Endothelial cell of coronary artery (primary cell): ENCODE results near the gene PCDHGA11. TPM values are rescaled to one million over a fixed set of nuclear protein-coding genes. Genes with fewer than 3 reads are reported as not detected.

ENCODE experiments used
- total RNA-seq: library from RNA; depleted of rRNA; stranded (reverse); fragments of >200 nt; gene quantifications from 2 replicates; pipeline ENCODE4 v1.2.3, GENCODE V29; 2014

Gene PCDHGA11
- 7.2 and 10.1 TPM in 2 replicates for total RNA-seq

DNA sequence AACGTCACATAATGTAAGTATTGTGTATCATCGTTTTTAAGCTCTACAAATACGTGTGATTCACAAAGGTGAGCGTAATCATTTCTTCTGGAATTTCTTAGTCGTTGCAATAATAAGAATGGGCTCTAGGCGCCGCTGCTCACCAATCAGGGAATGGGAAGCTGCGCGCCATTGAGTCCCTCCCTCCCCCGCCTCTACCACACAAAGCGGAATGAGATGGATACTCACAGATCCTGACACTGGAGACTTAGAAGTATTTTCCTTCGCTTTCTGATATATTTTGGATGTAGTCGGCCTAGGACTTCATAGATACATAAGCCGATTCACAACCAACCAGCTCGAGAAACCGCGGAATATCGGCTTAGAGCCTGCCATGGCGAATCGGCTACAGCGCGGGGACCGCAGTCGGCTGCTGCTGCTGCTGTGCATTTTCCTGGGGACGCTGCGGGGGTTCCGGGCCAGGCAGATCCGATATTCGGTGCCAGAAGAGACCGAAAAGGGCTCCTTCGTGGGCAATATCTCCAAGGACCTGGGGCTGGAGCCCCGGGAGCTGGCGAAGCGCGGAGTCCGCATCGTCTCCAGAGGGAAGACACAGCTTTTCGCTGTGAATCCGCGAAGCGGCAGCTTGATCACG lies at the start of gene PCDHGA11:
TSS of gene PCDHGA11 (plus strand) at position 197 of the 634 bp plus-strand sequence. CDS start at position 374, 177 bp downstream.

DNA sequence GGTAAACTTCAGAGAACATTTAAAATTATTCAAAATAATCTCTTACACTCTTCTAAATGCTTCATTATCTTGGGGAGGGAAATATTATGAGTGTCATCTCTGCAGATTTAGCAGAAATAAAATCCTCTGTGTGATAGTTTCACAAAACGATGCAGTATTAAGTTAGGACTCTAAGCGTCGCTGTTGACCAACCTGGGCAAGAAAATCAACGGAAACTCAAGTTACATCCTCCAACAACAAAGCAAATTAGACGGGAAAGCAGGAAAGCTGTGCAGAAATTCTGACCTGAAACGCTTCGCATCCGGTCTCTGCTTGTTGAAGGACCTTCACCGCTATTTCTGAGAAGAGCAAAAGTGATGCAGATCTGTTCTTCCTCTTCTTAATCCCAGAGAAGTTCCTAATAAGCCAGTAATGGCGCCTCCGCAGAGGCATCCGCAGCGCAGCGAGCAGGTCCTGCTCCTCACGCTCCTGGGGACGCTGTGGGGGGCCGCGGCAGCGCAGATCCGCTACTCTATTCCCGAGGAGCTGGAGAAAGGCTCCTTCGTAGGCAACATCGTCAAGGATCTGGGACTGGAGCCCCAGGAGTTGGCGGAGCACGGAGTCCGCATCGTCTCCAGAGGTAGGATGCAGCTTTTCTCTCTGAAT lies 47.1 kb upstream of the PCDHGA11 start, which contains the start of gene PCDHGA6:
TSS of gene PCDHGA6 (plus strand) at position 219 of the 645 bp plus-strand sequence. CDS start at position 412, 193 bp downstream.

DNA sequence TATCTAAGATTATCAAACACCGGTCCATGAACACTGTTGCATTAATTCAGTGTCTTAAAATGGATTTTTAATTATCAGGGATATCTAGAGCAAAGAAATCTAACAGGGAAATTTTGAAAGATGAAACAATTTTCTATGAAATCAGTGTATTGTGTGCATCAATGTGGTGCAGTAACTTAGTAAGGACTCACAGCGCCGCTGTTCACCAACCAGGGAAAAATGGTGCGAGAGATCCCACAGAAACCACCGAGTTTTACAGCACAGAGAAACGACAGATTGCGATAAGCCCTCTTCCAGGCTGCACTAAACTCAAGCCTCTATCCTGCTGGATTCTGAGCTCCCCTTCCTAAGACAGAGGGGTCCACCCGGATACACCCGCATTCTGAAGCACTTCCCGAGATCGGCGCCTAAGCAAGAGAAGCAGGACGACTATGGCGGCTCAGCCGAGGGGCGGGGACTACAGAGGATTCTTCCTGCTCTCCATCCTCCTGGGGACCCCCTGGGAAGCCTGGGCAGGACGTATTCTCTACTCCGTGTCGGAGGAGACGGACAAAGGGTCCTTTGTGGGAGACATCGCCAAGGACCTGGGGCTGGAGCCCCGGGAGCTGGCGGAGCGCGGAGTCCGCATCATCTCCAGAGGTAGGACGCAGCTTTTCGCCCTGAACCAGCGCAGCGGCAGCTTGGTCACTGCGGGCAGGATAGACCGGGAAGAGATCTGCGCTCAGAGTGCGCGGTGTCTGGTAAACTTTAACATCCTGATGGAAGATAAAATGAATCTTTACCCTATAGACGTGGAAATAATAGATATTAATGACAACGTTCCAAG lies 38.2 kb upstream of the PCDHGA11 start, which contains the start of gene PCDHGA7:
TSS of gene PCDHGA7 (plus strand) at position 274 of the 826 bp plus-strand sequence. CDS start at position 432, 158 bp downstream.

DNA sequence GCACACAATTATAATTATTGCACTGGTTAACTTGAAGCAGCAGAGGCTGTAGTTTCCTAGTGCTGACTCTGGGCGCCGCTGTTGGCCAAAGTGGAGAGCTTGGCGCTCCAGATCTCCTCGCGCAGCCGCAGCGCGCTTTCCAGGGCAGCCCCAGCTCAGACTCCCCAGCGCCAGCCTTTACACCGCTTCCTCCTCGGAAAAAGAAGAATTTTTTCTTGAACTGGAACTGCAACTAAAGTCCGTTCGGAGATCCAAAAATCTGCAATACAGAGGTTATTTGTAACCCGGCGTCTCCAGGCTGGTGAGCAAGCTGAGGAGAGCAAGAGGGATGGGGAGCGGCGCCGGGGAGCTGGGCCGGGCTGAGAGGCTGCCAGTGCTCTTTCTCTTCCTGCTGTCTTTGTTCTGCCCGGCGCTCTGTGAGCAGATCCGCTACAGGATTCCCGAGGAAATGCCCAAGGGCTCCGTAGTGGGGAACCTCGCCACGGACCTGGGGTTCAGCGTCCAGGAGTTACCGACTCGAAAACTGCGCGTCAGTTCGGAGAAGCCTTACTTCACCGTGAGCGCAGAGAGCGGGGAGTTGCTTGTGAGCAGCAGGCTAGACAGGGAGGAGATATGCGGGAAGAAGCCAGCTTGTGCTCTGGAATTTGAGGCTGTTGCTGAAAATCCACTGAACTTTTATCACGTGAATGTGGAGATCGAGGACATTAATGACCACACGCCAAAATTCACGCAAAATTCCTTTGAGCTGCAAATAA lies 33.1 kb upstream of the PCDHGA11 start, which contains the start of gene PCDHGB4:
TSS of gene PCDHGB4 (plus strand) at position 142 of the 755 bp plus-strand sequence. CDS start at position 329, 187 bp downstream.

DNA sequence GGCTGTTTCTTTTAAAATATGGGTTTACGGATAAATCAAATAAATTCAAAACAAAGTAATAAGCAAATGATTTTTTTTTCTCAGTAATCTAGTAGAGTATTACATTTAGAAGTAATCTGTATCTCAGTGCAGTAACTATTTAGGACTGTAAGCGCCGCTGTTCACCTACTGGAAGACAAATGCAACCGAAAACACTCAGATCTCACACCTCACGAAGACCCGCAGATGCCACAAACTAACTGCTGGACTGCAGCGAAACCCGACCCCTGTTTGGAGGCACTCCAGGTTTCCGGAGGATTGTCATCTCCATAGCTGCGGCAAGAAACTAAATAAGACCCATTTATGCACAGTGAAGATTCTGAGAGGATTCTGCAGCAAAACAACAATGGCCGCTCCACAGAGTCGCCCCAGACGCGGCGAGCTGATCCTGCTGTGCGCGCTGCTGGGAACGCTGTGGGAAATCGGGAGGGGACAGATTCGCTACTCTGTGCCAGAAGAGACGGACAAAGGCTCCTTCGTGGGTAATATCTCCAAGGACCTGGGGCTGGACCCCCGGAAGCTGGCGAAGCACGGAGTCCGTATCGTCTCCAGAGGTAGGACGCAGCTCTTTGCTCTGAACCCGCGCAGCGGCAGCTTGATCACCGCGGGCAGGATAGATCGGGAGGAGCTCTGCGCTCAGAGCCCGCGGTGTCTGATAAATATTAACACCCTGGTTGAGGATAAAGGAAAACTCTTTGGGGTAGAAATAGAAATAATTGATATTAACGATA lies 28.2 kb upstream of the PCDHGA11 start, which contains the start of gene PCDHGA8:
TSS of gene PCDHGA8 (plus strand) at position 205 of the 770 bp plus-strand sequence. CDS start at position 386, 181 bp downstream.

DNA sequence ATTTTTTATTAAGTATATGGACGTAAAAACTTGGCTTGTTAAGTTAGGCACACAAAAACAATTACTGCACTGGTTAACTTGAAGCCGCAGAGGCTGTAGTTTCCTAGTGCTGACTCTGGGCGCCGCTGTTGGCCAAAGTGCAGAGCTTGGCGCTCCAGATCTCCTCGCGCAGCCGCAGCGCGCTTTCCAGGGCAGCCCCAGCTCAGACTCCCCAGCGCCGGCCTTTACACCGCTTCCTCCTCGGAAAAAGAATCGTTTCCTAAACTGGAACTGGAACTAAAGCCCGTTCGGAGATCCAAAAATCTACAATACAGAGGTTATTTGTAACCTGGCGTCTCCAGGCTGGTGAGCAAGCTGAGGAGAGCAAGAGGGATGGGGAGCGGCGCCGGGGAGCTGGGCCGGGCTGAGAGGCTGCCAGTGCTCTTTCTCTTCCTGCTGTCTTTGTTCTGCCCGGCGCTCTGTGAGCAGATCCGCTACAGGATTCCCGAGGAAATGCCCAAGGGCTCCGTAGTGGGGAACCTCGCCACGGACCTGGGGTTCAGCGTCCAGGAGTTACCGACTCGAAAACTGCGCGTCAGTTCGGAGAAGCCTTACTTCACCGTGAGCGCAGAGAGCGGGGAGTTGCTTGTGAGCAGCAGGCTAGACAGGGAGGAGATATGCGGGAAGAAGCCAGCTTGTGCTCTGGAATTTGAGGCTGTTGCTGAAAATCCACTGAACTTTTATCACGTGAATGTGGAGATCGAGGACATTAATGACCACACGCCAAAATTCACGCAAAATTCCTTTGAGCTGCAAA lies 22.9 kb upstream of the PCDHGA11 start, which contains the start of gene PCDHGB5:
TSS of gene PCDHGB5 (plus strand) at position 192 of the 796 bp plus-strand sequence. CDS start at position 373, 181 bp downstream.

DNA sequence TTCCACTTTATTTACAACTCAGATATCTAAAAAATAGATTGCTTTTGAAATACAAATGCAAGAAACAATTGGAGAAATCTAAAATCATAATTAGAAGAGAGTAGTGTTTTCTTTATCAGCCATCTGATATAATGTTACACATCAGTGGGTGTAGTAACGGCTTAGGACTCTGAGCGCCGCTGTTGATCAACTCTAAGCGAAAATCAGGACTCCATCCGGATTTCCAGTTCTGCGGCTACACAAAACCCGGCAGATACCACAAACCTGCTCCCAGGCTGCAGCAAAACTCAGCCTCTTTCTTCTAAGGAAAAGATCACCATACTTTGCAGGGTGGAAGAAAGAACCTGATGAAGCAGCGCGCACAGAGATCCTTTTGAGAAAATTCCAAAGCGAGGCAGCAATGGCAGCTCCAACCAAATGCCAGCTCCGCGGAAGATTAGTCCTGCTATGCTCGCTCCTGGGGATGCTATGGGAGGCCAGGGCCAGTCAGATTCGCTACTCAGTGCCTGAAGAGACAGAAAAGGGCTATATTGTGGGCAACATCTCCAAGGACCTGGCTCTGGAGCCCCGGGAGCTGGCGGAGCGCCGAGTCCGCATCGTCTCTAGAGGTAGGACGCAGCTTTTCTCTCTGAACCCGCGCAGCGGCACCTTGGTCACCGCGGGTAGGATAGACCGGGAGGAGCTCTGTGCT lies 18.2 kb upstream of the PCDHGA11 start, which contains the start of gene PCDHGA9:
TSS of gene PCDHGA9 (plus strand) at position 226 of the 691 bp plus-strand sequence. CDS start at position 401, 175 bp downstream.

DNA sequence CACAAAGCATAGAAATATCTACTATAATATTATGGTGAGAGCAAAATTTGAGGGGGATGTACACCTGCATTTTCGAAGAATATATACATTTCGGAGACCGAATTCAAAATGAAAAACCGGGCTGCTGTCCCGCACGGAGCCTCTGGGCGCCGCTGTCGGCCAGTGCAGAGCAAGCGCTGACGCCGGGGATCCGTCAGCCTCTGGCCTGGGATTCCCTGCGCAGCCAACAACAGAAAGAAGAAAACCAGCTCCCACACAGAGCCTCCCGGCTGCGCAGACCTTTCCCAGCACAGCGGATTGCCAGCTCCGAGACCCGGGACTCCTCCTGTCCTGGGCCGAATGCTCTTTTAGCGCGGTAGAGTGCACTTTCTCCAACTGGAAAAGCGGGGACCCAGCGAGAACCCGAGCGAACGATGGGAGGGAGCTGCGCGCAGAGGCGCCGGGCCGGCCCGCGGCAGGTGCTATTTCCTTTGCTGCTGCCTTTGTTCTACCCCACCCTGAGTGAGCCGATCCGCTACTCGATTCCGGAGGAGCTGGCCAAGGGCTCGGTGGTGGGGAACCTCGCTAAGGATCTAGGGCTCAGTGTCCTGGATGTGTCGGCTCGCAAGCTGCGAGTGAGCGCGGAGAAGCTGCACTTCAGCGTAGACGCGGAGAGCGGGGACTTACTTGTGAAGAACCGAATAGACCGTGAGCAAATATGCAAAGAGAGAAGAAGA lies 12.9 kb upstream of the PCDHGA11 start, which contains the start of gene PCDHGB6:
TSS of gene PCDHGB6 (plus strand) at position 232 of the 716 bp plus-strand sequence. CDS start at position 414, 182 bp downstream.

DNA sequence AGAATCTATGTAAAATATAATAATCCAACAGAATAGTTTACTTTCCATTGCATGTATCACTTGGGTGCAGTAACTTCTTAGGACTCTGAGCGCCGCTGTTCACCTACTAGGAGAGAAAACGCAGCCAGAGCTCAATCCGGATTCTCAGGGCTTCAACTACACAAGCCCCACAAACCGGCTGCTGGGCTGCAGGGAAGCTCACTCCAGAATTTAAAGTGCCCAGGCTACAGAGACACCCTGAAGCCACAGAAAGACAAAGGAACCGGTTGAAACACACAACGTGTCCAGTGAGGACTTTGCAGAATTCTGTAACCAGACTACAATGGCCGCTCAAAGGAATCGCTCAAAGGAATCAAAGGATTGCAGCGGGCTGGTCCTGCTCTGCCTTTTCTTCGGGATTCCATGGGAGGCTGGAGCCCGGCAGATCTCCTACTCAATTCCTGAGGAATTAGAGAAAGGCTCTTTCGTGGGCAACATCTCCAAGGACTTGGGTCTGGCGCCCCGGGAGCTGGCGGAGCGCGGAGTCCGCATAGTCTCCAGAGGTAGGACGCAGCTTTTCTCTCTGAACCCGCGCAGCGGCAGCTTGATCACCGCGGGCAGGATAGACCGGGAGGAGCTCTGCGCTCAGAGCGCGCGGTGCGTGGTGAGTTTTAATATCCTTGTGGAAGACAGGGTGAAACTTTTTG lies 7.9 kb upstream of the PCDHGA11 start, which contains the start of gene PCDHGA10:
TSS of gene PCDHGA10 (plus strand) at position 134 of the 686 bp plus-strand sequence. CDS start at position 323, 189 bp downstream.

DNA sequence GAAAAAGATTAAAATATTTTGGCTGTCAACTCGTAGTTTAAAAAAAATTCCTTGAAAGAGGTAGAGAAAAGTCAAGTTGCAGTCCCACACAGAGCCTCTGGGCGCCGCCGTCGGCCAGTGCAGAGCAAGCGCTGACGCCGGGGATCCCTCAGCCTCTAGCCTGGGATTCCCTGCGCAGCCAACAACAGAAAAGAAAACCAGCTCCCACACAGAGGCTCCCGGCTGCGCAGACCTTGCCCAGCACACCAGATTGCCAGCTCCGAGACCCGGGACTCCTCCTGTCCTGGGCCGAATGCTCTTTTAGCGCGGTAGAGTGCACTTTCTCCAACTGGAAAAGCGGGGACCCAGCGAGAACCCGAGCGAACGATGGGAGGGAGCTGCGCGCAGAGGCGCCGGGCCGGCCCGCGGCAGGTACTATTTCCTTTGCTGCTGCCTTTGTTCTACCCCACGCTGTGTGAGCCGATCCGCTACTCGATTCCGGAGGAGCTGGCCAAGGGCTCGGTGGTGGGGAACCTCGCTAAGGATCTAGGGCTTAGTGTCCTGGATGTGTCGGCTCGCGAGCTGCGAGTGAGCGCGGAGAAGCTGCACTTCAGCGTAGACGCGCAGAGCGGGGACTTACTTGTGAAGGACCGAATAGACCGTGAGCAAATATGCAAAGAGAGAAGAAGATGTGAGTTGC lies 3.2 kb upstream of the PCDHGA11 start, which contains the start of gene PCDHGB7:
TSS of gene PCDHGB7 (plus strand) at position 184 of the 679 bp plus-strand sequence. CDS start at position 367, 183 bp downstream.

DNA sequence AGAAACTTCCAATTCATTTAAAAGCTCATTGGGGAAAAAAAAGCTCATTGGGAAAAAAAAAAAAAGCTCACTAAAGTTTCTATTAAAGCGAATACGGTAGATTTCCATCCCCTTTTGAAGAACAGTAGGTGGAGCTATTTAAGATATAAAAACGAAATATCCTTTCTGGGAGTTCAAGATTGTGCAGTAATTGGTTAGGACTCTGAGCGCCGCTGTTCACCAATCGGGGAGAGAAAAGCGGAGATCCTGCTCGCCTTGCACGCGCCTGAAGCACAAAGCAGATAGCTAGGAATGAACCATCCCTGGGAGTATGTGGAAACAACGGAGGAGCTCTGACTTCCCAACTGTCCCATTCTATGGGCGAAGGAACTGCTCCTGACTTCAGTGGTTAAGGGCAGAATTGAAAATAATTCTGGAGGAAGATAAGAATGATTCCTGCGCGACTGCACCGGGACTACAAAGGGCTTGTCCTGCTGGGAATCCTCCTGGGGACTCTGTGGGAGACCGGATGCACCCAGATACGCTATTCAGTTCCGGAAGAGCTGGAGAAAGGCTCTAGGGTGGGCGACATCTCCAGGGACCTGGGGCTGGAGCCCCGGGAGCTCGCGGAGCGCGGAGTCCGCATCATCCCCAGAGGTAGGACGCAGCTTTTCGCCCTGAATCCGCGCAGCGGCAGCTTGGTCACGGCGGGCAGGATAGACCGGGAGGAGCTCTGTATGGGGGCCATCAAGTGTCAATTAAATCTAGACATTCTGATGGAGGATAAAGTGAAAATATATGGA lies 9.7 kb downstream of the PCDHGA11 start, which contains the start of gene PCDHGA12:
TSS of gene PCDHGA12 (plus strand) at position 176 of the 782 bp plus-strand sequence. CDS start at position 429, 253 bp downstream.

Other genes with a start within 250 kb of the PCDHGA11 start
- 0.45 and 0.56 TPM in 2 replicates for gene PCDHB7, start 248.4 kb upstream of the PCDHGA11 start, total RNA-seq
- 0.18 and 0.94 TPM in 2 replicates for gene PCDHB8, start 243.3 kb upstream of the PCDHGA11 start, total RNA-seq
- gene PCDHB16, start 238.7 kb upstream of the PCDHGA11 start, total RNA-seq: 0.09 and 0.19 TPM in 2 replicates
- 0.27 and 0.28 TPM in 2 replicates for gene PCDHB9, start 233.9 kb upstream of the PCDHGA11 start, total RNA-seq
- 0.72 and 1.0 TPM in 2 replicates for gene PCDHB10, start 228.7 kb upstream of the PCDHGA11 start, total RNA-seq
- gene PCDHB11, start 221.4 kb upstream of the PCDHGA11 start, total RNA-seq: 0.38 and 0.99 TPM in 2 replicates
- 0.47 and 0.54 TPM in 2 replicates for gene PCDHB12, start 212.3 kb upstream of the PCDHGA11 start, total RNA-seq
- gene PCDHB13, start 207.1 kb upstream of the PCDHGA11 start, total RNA-seq: 0.99 and 1.6 TPM in 2 replicates
- gene PCDHB14, start 197.7 kb upstream of the PCDHGA11 start, total RNA-seq: 1.3 and 1.6 TPM in 2 replicates
- gene PCDHB15, start 175.7 kb upstream of the PCDHGA11 start, total RNA-seq: 0.90 and 1.7 TPM in 2 replicates
- 0.09 and 0.19 TPM in 2 replicates for gene SLC25A2, start 117.0 kb upstream of the PCDHGA11 start, total RNA-seq
- 71.7 and 90.4 TPM in 2 replicates for gene TAF7, start 100.3 kb upstream of the PCDHGA11 start, total RNA-seq
- gene PCDHGA1, start 90.5 kb upstream of the PCDHGA11 start, total RNA-seq: 0.36 and 1.0 TPM in 2 replicates
- 0.90 and 3.0 TPM in 2 replicates for gene PCDHGA2, start 82.3 kb upstream of the PCDHGA11 start, total RNA-seq
- 0.54 and 1.9 TPM in 2 replicates for gene PCDHGA3, start 77.2 kb upstream of the PCDHGA11 start, total RNA-seq
- gene PCDHGB1, start 71.0 kb upstream of the PCDHGA11 start, total RNA-seq: 0.99 and 2.0 TPM in 2 replicates
- 2.6 and 5.0 TPM in 2 replicates for gene PCDHGA4, start 66.0 kb upstream of the PCDHGA11 start, total RNA-seq
- gene PCDHGB2, start 61.1 kb upstream of the PCDHGA11 start, total RNA-seq: 2.0 and 2.2 TPM in 2 replicates
- gene PCDHGA5, start 56.9 kb upstream of the PCDHGA11 start, total RNA-seq: 0.90 and 1.2 TPM in 2 replicates
- 3.1 and 4.0 TPM in 2 replicates for gene PCDHGB3, start 50.8 kb upstream of the PCDHGA11 start, total RNA-seq
- gene PCDHGA6, start 47.2 kb upstream of the PCDHGA11 start, total RNA-seq: 2.2 and 2.8 TPM in 2 replicates
- gene PCDHGA7, start 38.3 kb upstream of the PCDHGA11 start, total RNA-seq: 1.4 and 2.2 TPM in 2 replicates
- 14.9 and 16.3 TPM in 2 replicates for gene PCDHGB4, start 33.4 kb upstream of the PCDHGA11 start, total RNA-seq
- gene PCDHGA8, start 28.4 kb upstream of the PCDHGA11 start, total RNA-seq: 1.3 and 2.4 TPM in 2 replicates
- 12.7 and 14.3 TPM in 2 replicates for gene PCDHGB5, start 23.1 kb upstream of the PCDHGA11 start, total RNA-seq
- gene PCDHGA9, start 18.3 kb upstream of the PCDHGA11 start, total RNA-seq: 1.6 and 3.1 TPM in 2 replicates
- gene PCDHGB6, start 13.0 kb upstream of the PCDHGA11 start, total RNA-seq: 1.7 and 2.7 TPM in 2 replicates
- gene PCDHGA10, start 8.1 kb upstream of the PCDHGA11 start, total RNA-seq: 3.3 and 3.9 TPM in 2 replicates
- gene PCDHGB7, start 3.4 kb upstream of the PCDHGA11 start, total RNA-seq: 5.8 and 6.8 TPM in 2 replicates
- gene PCDHGA12, start 9.5 kb downstream of the PCDHGA11 start, total RNA-seq: 4.8 and 6.7 TPM in 2 replicates
- 9.2 and 10.3 TPM in 2 replicates for gene PCDHGC3, start 54.9 kb downstream of the PCDHGA11 start, total RNA-seq
- 0.90 and 1.4 TPM in 2 replicates for gene PCDHGC4, start 64.0 kb downstream of the PCDHGA11 start, total RNA-seq
- 0.45 and 0.94 TPM in 2 replicates for gene PCDHGC5, start 68.0 kb downstream of the PCDHGA11 start, total RNA-seq
- gene DIAPH1, start 197.9 kb downstream of the PCDHGA11 start, total RNA-seq: 38.1 and 41.3 TPM in 2 replicates
- gene HDAC3, start 215.8 kb downstream of the PCDHGA11 start, total RNA-seq: 52.0 and 62.8 TPM in 2 replicates
- gene RELL2, start 215.9 kb downstream of the PCDHGA11 start, total RNA-seq: 2.4 and 3.0 TPM in 2 replicates
- 18.7 and 24.5 TPM in 2 replicates for gene FCHSD1, start 230.4 kb downstream of the PCDHGA11 start, total RNA-seq